ENCODE data around the gene CAMK1D. TPM values are rescaled to one million over a fixed set of nuclear protein-coding genes. Genes with fewer than 3 reads are reported as not detected.

The CAMK1D gene
- total RNA-seq, 1 donor from 2014 or later: 6.5 TPM

- Mint-ChIP-seq H3K27me3 (ENCODE audit: low read depth) (no peaks in the 10 kb centered on the region), H3K27ac (ENCODE audit: unreplicated experiment) (no peak overlapping the region), H3K4me3 (no peak overlapping the region), H3K36me3 (ENCODE audit: low read depth) (no peaks in the 10 kb centered on the region), H3K9me3 (peaks cover 3% of the 10 kb centered on the region), H3K4me1 (no peaks in the 10 kb centered on the region)
- no peak for DNase-seq (ENCODE audit: low read depth, low spot score)
- no peak for TF ChIP-seq CTCF (conservative IDR thresholded peaks at IDR 0.05)
Observed at GRCh38 chr10:12531305-12532220, 182.2 kb downstream of the CAMK1D start.

- no peak overlapping the region for H3K27ac Mint-ChIP-seq (ENCODE audit: unreplicated experiment)
- TF ChIP-seq CTCF (conservative IDR thresholded peaks at IDR 0.05): no peak
- no peak for DNase-seq (ENCODE audit: low read depth, low spot score)
- no peaks in the 10 kb centered on the region for H3K36me3 Mint-ChIP-seq (ENCODE audit: low read depth)
- peaks cover 6% of the 10 kb centered on the region for H3K4me1 Mint-ChIP-seq
- H3K4me3 Mint-ChIP-seq: no peak overlapping the region
- peaks cover 3% of the 10 kb centered on the region for H3K9me3 Mint-ChIP-seq
- H3K27me3 Mint-ChIP-seq (ENCODE audit: low read depth): no peaks in the 10 kb centered on the region
Observed at GRCh38 chr10:12533151-12533550, 183.8 kb downstream of the CAMK1D start.

GRCh38 chr10:12533723-12534122 is 184.4 kb downstream of the CAMK1D start:
- Mint-ChIP-seq H3K36me3 (ENCODE audit: low read depth) (no peaks in the 10 kb centered on the region), H3K27me3 (ENCODE audit: low read depth) (no peaks in the 10 kb centered on the region), H3K27ac (ENCODE audit: unreplicated experiment) (no peak overlapping the region), H3K9me3 (peaks cover 3% of the 10 kb centered on the region), H3K4me1 (peaks cover 11% of the 10 kb centered on the region), H3K4me3 (no peak overlapping the region)
- no peak for TF ChIP-seq CTCF (conservative IDR thresholded peaks at IDR 0.05)
- DNase-seq (ENCODE audit: low read depth, low spot score): no peak

- H3K27ac Mint-ChIP-seq (ENCODE audit: unreplicated experiment): no peak overlapping the region
- no peak for DNase-seq (ENCODE audit: low read depth, low spot score)
- peaks cover 15% of the 10 kb centered on the region for H3K4me1 Mint-ChIP-seq
- peaks cover 3% of the 10 kb centered on the region for H3K9me3 Mint-ChIP-seq
- no peaks in the 10 kb centered on the region for H3K36me3 Mint-ChIP-seq (ENCODE audit: low read depth)
- H3K27me3 Mint-ChIP-seq (ENCODE audit: low read depth): no peaks in the 10 kb centered on the region
- no peak overlapping the region for H3K4me3 Mint-ChIP-seq
- no peak for TF ChIP-seq CTCF (conservative IDR thresholded peaks at IDR 0.05)
Observed at GRCh38 chr10:12534824-12535223, 185.5 kb downstream of the CAMK1D start.

- H3K27ac Mint-ChIP-seq (ENCODE audit: unreplicated experiment): no peak overlapping the region
- TF ChIP-seq CTCF (conservative IDR thresholded peaks at IDR 0.05): no peak
- H3K4me3 Mint-ChIP-seq: no peak overlapping the region
- DNase-seq (ENCODE audit: low read depth, low spot score): no peak
- H3K4me1 Mint-ChIP-seq: peaks cover 21% of the 10 kb centered on the region
- H3K36me3 Mint-ChIP-seq (ENCODE audit: low read depth): no peaks in the 10 kb centered on the region
- peaks cover 3% of the 10 kb centered on the region for H3K9me3 Mint-ChIP-seq
- H3K27me3 Mint-ChIP-seq (ENCODE audit: low read depth): no peaks in the 10 kb centered on the region
Observed at GRCh38 chr10:12535656-12536055, 186.3 kb downstream of the CAMK1D start.

All from neural crest cell (in vitro differentiated cells).